HG02623 (cell line): ENCODE data around the gene CDK18.

Experiments
- ATAC-seq: cut with Tn5 transposase; IDR thresholded peaks from one replicate; pipeline ENCODE4 v1.9.1; 2021; ENCODE audit warnings: moderate library complexity; ENCODE audit not compliant: unreplicated experiment

Gene CDK18

GRCh38 chr1:205535866-205536758, 31.6 kb downstream of the CDK18 start:
- no peak for ATAC-seq

DNA sequence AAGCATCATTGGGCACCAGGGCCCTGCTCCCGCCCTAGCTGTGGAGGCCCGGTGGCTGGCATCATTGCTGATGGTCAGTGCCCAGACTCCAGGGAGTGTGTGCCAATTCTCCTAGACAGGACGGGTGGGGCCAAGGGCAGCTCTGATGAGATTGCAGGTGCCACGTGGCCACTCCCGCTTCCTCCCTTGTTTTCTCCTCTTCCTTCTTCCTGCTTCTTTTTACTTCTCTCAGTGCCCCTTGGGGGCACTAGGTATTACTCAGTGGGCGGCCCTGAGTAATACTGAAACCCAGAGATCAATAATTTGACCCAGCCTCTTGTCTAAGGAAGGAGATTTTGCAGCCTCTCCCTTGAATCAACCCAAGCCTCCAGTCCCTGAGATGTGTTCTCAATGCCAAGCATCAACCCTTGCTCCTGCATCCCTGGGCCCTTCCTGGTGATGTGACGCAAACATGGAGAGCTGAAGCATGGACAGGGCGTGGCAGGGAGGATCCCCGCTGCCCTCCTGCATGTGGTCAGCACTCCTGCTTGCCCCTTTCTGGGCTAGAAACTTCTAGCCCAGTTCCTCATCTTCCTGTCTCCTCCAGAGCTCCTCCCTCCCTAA, 32.4 kb downstream of the CDK18 start:
- ATAC-seq, result no peak

DNA sequence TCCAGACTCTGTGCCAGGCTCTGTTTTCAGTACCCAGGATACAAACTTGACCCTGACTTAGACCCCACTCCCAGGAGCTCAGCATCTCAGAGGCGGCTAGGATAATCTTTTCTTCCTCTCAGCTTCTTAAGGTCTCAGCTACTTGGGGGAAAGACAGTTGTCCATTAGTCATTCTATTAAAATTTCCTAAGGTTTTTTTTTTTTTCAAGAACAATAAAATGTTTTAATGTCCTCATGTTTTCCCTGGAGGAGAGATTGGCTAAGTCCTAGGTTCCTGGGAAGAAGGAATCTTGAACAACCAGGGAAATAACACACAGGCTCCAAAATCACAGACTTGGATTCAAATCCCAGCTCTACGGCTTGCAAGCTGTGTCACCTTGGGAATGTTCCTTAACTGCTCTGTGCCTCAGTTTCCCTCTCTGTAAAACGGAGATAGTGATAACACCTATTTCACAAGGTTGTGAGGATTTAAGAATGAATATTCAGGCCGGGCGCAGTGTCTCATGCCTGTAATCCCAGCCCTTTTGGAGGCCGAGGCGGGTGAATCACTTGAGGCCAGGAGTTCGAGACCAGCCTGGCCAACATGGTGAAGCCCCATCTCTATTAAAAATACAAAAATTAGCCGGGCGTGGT, 33.0 kb downstream of the CDK18 start:
- no peak for ATAC-seq

DNA sequence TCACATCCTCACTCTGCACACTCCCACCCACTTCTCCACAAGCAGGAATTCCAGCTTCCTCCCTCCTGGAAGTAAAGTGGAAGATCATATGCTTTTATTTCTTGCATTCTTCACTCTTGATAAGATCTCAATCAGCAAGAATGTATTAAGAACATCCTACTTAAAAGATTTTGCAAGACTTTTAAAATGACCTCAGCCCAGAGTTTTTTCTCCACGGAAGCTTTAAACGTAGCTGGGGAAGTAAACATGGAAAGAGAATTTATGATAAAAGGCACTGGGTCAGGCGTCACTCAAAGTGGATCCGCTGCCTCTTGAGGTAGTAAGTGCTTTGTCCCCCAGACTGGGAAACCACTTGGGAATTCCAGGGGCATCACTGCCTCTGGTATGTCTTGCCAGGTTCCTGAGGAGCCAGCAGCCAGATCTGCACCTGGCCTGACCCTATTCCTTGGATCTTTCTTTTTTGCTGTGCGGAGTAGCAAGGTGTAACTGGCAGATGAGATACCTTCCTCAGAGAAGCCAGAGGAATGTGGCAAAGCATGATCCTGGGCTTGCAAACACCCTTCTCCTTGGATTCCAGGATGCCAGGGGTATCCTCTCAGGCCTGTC, 33.9 kb downstream of the CDK18 start:
- ATAC-seq, result no peak

GRCh38 chr1:205541161-205541886, 36.9 kb downstream of the CDK18 start:
- ATAC-seq, result no peak

DNA sequence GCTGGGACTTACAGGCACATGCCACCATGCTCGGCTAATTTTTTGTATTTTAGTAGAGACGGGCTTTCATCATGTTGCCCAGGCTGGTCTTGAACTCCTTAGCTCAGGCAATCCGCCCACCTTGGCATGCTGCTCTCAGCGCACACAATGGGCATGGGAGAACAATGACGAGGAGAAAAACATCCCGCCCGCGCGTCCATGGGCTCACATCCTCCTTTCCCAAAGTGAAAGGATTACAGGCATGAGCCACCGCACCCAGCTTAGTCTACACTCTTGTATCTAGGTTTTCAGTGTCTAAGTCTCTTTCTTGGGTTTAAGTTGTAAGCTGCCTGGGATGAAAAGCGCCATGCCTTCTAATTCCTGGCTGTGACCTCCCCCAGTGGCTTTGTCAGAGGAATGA, 37.9 kb downstream of the CDK18 start:
- ATAC-seq, result no peak

DNA sequence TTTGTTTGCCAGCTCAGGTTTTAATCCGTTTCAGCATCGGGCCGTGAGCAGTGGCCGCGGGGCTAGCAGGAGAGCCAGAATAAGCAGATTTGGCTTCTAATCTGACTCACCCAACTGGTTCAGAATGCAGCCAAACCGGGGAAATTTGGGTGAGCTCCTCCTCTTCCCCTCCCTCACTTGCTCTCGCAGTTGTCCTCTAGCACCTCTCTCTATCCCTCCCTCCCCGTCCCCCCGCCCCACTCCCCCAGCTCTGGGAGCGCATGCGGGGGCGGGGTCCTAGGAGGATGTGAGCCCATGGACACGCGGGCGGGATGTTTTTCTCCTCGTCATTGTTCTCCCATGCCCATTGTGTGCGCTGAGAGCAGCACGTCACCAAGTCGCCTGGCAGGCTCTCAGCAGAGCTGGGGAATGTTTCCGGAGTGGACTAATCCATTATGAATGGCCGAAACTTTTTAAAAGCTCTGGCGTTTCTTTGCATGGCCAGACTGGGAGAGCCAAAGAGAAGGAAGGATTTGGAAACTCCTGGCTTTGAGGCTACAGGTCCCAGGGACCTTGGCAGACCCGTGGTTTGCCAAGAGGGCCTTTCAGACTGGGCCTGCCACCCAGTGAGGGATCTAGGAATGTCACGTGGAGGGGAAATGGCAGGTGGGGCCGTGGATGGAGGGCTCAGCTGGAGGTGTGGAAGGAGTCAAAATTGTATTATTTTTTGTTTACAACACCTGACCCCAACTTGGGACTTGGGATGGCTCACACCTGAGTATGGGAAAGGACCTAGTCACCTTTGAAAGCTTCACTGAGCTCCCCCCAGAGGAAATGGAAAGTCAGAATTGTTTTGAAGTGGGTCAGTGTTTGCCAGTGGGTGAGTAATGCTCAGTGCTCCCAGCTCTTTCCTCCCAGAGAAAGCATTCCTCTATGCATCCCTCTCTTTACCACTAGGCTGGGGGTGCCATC, 39.2 kb downstream of the CDK18 start:
- ATAC-seq, result no peak

DNA sequence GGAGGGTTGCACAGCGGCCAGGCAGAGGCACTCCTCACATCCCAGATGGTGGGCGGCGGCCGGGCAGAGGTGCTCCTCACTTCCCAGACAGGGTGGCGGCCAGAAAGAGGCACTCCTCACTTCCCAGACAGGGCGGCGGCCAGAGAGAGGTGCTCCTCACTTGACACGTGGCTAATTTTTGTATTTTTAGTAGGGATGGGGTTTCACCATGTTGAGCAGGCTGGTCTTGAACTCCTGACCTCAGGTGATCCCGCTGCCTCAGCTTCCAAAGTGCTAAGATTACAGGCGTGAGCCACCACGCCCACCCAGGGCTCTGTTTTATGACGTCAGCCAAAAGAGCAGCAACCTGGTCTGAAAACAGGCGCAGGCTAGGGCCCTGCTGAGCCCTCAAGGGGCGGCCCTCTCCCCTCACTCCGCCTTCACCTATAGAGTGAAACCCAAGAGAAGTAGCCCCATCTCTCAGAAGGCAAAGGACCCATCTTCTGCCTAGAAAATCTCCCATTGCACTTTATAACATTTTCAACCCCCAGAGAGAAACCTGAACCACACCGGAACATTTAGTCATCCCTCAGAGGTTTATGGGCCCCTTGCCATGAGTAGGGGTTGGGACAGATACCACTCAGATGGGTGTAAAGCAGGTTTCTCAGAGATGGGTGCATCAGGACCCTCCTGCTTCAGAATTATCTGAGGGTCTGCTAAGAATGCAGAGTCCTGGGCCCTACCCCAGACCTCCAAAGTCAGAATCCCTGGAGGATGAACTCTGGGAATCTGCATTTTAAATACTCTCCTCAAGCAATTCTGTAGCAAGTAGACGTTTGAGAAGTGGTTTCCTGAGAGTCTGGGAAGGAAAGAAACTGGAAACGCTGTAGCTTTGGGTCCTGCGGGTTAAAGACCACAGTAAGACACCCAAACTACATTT, 40.8 kb downstream of the CDK18 start:
- no peak for ATAC-seq

- no peak for ATAC-seq
Measured at GRCh38 chr1:205545991-205546390, 41.5 kb downstream of the CDK18 start.

GRCh38 chr1:205546541-205546940, 42.1 kb downstream of the CDK18 start:
- ATAC-seq, result no peak

GRCh38 chr1:205547936-205548827, 43.7 kb downstream of the CDK18 start:
- ATAC-seq, result no peak

DNA sequence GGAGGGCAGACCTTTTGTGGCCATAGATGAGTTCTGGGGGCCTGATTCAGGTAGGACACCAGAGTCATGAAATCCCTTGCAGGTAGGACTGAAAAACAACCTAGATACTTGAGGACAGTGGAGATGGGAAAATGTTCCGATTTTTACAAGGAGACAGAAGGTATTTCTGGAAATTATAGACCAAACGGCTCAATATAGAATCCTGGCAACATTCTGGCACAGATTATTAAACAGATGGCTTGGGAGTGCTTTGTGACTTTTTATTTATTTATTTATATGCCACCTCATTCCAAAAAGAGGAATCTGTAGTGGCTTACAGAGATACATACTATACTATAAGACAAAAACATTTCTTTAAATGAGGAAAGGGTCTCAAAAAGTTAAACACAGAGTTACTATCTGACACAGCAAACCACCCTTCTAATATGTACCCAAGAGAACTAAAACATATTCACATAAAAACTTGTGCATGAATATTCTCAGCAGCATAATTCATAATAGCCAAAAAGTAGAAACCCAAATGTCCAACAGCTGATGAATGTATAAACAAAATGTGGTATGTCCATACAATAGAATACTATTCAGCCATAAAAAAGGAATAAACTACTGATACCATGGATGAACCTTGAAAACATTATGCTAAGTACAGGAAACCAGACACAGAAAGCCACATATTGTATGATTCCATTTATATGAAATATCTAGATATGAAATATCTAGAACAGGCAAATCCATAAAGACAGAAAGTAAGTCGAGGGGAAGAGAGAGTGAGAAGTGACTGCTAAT, 49.8 kb downstream of the CDK18 start:
- ATAC-seq, result no peak

DNA sequence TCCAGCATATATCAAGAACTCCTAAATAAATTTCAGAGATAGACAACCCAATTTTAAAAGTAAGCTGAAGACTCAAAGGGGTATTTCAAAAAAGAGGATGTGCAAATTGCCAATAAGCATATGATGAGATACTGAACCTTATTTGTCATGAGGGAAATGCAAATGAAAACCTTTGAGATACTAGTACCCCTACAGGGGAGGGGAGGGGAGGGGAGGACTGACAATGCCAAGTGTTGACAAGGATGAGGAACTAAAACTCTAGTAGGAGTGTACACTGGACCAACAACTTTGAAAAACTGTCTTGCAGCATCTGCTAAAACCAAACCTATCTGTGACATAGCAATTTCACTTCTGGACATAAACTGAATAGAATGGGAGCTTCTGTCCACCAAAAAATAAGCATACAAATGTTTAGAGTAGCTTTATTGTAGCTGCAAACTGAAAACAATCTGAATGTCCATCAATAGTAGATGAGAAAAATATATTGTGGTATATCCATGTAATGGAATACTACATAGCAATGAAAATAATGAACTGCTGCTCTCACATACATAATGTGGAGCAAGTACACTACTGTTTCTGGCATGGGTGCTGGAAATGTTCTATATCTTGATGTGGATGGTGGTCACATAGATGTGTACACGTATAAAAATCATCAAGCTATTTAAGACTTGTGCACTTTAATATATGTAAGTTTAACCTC, 57.2 kb downstream of the CDK18 start:
- no peak for ATAC-seq

GRCh38 chr1:205563927-205564441, 59.5 kb downstream of the CDK18 start:
- ATAC-seq, result no peak

DNA sequence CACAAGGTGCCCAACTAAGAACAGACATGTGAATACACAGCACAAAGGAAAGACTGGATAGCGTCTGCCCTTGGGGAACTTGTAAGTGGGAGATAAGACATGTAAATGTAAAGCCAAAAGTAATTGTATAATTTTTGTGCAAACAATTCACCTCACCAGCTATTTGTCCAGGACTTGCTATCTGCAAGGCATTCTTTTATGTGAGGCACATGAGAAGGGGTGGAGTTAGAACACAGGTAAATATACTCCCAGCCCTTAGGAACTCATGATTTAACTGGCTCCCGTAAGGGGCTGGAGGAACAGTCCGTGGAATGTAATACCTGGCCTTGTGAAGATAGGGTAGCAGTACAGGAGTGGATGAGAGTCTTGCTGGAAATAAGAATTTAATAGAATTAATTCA, 61.3 kb downstream of the CDK18 start:
- no peak for ATAC-seq

DNA sequence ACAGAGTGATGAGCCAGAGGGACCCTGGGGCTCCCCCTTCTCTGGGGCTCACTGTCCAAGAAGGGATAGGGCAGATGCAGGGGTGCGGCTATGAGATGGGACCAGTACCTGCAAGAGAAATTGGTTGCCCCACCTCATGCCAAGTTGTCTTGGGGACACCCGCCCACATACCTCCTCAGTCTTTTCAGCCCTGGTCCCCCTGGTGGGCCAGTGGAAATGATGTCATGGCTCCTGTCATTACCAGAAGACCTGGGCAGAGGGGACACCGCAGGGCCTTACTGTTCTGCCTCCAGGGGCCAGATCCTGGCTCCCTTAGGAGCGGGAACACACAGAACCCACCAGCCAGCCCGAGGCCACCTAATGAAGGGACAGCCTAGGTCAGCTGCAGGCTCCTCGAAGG, 63.2 kb downstream of the CDK18 start:
- ATAC-seq, result no peak
